CD4-positive, alpha-beta T cell treated with Interferon gamma for 1 hour (primary cell): ENCODE measurements around the gene ELOB.

Source experiments
- DNase-seq: peaks from one replicate; pipeline ENCODE4 v3.0.0-alpha.2; 2020

The ELOB gene

GRCh38 chr16:2782583-2783351, 5.7 kb upstream of the ELOB start:
- DNase-seq: no peak

GRCh38 chr16:2779978-2780898, 3.2 kb upstream of the ELOB start:
- no peak for DNase-seq

GRCh38 chr16:2779151-2779920, 2.3 kb upstream of the ELOB start:
- DNase-seq: no peak

GRCh38 chr16:2778630-2778958, 1.5 kb upstream of the ELOB start:
- DNase-seq: no peak

- peak; percentile 41 for DNase-seq
These were observed 986 bp upstream of the ELOB start for GRCh38 chr16:2777903-2778629.

- peak; percentile 21 for DNase-seq
These were observed 460 bp downstream of the ELOB start for GRCh38 chr16:2776500-2777139.

GRCh38 chr16:2775765-2776499, 1.1 kb downstream of the ELOB start:
- DNase-seq: no peak

- DNase-seq: no peak
These were observed 1.9 kb downstream of the ELOB start for GRCh38 chr16:2775131-2775716.

GRCh38 chr16:2774161-2774891, 2.8 kb downstream of the ELOB start:
- no peak for DNase-seq

- DNase-seq: no peak
These were observed 3.7 kb downstream of the ELOB start for GRCh38 chr16:2773188-2773968.

GRCh38 chr16:2771496-2772402, 5.3 kb downstream of the ELOB start:
- no peak for DNase-seq

- DNase-seq: peak; percentile 24
These were observed 6.8 kb downstream of the ELOB start for GRCh38 chr16:2770057-2770951.

GRCh38 chr16:2769675-2770056, 7.4 kb downstream of the ELOB start:
- no peak for DNase-seq

- DNase-seq: no peak
These were observed 8.0 kb downstream of the ELOB start for GRCh38 chr16:2769100-2769529.

- DNase-seq: no peak
These were observed 8.5 kb downstream of the ELOB start for GRCh38 chr16:2768403-2769089.

- no peak for DNase-seq
These were observed 9.2 kb downstream of the ELOB start for GRCh38 chr16:2767891-2768290.
